Esophagus squamous epithelium (tissue), 4 donors: ENCODE measurements around the gene CTSW.

Source experiments
- POLR2A ChIP-seq, 4 donors: fragments of 450-650 bp; IDR thresholded peaks; one replicate each; pipeline ENCODE4 v1.6.1; 2017; ENCODE audit warnings: antibody characterized with exemption in 4 of 4, mild to moderate bottlenecking in 4 of 4, moderate library complexity in 3 of 4
- TF ChIP-seq, protein P1 (sequence below), 6 experiments: fragments of 450-650 bp in 4 of 6; fragments of 200-600 bp in 2 of 6; sonication (generic) in 2 of 6; IDR thresholded peaks; one replicate each; pipeline ENCODE4 v1.5.1; 2016 to 2019; ENCODE audit warnings: antibody characterized with exemption in 6 of 6, mild to moderate bottlenecking in 4 of 6, moderate library complexity in 4 of 6

DNA sequence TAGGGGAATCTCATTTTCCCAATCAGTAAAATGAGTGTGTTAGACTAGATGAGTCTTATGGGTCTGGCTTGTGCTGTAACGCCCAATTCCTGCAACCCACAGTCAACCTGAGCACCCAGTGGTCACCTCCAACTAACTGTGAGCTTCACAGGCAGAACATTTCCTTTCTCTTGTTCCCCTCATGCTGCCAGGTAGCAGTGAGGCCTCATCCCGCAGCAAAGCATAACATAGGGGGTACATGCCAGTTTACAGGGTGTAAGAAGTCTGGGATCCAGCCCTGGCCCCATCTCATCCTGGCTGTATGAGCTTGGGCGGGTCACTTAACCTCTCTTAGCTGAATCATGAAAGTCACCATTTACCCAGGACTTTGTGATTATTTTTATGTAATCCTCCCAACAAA lies 10.7 kb upstream of the CTSW start:
- TF ChIP-seq, protein P1, sequence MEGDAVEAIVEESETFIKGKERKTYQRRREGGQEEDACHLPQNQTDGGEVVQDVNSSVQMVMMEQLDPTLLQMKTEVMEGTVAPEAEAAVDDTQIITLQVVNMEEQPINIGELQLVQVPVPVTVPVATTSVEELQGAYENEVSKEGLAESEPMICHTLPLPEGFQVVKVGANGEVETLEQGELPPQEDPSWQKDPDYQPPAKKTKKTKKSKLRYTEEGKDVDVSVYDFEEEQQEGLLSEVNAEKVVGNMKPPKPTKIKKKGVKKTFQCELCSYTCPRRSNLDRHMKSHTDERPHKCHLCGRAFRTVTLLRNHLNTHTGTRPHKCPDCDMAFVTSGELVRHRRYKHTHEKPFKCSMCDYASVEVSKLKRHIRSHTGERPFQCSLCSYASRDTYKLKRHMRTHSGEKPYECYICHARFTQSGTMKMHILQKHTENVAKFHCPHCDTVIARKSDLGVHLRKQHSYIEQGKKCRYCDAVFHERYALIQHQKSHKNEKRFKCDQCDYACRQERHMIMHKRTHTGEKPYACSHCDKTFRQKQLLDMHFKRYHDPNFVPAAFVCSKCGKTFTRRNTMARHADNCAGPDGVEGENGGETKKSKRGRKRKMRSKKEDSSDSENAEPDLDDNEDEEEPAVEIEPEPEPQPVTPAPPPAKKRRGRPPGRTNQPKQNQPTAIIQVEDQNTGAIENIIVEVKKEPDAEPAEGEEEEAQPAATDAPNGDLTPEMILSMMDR (IDR thresholded peaks at IDR 0.05): no peak
- TF ChIP-seq POLR2A (IDR thresholded peaks at IDR 0.05): no peak
